ENCODE measurements around the gene GCN1.

The GCN1 gene

DNA sequence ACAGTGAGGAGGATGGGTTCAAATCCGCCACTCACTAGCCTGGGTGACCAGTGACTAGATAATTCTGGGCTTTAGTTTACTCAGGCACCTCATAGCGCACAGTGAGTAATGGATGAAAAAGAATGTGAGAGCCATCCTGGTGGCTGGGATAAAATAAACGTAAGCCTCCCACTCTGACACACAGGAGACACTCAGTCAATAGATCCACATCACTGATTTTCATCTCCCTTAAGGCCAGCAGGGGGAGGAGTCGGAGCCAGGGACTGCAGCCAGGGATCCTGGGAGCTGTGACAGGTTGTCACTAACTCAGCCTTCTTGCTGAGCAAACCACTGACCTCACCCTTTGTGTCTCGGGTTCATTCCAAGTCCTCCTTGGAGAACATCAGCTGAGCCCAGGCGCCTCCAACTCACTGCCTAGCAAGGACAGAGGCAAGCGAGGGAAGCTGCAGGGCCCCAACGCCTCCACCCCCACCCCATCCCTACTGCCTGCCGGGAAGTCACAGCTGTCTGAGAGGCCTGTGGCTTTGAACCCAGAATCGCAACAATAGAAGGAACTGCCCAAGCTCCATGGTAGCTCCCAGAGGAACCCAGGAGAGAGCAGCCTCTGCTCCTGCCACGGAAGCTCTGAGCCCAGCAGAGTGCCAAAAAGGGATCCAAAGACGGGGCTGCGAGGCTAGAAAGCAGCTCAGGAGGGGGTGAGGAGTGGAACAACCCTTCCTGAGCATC lies 40.3 kb upstream of the GCN1 start:
- Mint-ChIP-seq H3K36me3 (no peaks in the 10 kb centered on the region), H3K27ac (no peak overlapping the region), H3K4me3 (no peak overlapping the region), H3K4me1 (peaks cover 20% of the 10 kb centered on the region), H3K9me3 (no peaks in the 10 kb centered on the region), H3K27me3 (peaks cover 81% of the 10 kb centered on the region)
- no peak for ATAC-seq

DNA sequence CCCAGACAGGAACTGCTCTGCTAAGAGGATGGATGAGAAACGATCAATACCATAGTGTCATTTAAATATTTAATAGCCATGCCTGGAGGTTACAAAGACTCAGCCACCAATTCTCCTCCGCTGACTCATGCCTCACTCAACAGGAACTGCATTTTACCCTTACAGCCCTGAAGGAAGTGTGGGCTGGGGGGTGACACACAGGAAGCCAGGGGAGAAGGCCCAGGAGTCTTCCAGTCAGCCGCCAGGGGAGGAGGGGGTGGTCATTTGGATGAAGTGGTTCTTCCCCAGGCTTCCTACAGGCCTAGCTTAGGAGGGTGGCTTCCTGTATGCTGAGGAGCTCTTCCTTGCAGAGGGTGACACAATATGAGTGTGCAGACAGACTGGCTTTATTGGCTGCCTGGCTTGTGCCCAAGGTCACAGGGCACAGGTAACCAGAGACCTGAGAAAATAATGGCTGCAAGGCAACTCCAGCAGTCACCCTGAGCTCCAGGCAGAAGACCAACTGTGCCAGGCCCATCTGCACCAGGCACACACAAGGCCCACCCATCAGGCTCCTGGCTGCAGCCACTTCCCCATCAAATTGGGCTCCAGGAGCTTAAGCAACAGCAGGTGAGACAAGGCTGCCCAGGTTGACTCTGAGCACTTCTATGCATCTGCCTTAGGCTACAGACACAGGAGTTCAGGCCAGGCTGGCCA lies 36.9 kb upstream of the GCN1 start:
- H3K4me1 Mint-ChIP-seq: peaks cover 34% of the 10 kb centered on the region

DNA sequence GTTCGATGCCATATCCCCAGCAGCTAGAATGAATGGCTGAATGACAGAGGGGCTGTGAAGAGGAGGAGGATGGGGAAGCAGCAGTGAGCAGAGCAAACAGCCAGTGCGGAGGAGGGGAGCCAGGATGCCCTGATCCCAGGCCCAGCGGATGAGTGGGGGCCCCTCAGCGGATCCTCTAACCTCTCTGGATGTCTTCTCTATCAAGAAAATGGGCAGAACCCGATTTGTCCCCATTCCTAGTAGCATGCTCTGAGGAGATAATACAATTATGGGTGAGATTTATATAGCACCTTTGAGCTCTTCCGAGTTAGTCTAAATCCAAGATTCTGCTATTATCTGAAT lies 36.4 kb upstream of the GCN1 start:
- H3K9me3 Mint-ChIP-seq: no peaks in the 10 kb centered on the region
- ATAC-seq: no peak
- no peak overlapping the region for H3K27ac Mint-ChIP-seq
- H3K27me3 Mint-ChIP-seq: peaks cover 52% of the 10 kb centered on the region
- H3K4me3 Mint-ChIP-seq: no peak overlapping the region
- H3K36me3 Mint-ChIP-seq: no peaks in the 10 kb centered on the region
- peaks cover 37% of the 10 kb centered on the region for H3K4me1 Mint-ChIP-seq

More for the DNA sequence above, 36.9 kb upstream of the GCN1 start:
- H3K4me3 Mint-ChIP-seq: no peak overlapping the region
- H3K27ac Mint-ChIP-seq: no peak overlapping the region
- no peak for ATAC-seq
- H3K27me3 Mint-ChIP-seq: peaks cover 57% of the 10 kb centered on the region
- no peaks in the 10 kb centered on the region for H3K36me3 Mint-ChIP-seq
- H3K9me3 Mint-ChIP-seq: no peaks in the 10 kb centered on the region

DNA sequence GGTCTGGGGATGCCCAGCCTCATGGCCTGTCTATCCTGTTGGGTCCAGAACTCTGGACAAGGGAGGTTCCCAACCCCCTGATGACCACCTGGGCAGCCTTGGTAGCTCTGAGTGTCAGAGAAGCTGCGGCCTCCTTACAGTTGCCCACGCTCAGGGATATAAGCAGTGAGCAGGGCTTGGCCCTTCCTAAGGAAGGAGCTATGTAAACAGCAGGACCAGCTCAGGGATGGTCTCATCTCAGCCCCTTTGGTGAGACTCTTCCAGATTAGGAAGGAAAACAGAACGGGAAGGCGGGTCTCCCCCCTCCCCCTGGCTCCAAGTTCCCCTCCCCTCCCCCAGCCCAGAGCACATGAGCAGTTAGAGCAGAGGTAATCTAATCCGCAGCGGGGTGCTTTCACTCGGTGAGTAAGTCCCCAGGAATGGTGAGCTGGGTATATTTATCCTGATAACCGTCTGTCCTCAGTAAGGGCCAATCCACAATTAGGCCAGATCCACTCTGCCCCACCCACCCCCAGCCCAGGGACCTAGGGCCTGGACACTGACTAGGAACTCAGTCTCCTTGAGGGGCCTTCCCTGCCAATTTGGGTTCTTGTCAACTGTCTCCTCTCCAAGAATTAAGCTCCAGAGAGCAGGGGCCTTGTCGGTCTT lies 35.9 kb upstream of the GCN1 start:
- H3K36me3 Mint-ChIP-seq: no peaks in the 10 kb centered on the region
- H3K27me3 Mint-ChIP-seq: peaks cover 47% of the 10 kb centered on the region
- ATAC-seq: no peak
- no peak overlapping the region for H3K27ac Mint-ChIP-seq
- no peak overlapping the region for H3K4me3 Mint-ChIP-seq
- H3K9me3 Mint-ChIP-seq: no peaks in the 10 kb centered on the region
- H3K4me1 Mint-ChIP-seq: peaks cover 38% of the 10 kb centered on the region

DNA sequence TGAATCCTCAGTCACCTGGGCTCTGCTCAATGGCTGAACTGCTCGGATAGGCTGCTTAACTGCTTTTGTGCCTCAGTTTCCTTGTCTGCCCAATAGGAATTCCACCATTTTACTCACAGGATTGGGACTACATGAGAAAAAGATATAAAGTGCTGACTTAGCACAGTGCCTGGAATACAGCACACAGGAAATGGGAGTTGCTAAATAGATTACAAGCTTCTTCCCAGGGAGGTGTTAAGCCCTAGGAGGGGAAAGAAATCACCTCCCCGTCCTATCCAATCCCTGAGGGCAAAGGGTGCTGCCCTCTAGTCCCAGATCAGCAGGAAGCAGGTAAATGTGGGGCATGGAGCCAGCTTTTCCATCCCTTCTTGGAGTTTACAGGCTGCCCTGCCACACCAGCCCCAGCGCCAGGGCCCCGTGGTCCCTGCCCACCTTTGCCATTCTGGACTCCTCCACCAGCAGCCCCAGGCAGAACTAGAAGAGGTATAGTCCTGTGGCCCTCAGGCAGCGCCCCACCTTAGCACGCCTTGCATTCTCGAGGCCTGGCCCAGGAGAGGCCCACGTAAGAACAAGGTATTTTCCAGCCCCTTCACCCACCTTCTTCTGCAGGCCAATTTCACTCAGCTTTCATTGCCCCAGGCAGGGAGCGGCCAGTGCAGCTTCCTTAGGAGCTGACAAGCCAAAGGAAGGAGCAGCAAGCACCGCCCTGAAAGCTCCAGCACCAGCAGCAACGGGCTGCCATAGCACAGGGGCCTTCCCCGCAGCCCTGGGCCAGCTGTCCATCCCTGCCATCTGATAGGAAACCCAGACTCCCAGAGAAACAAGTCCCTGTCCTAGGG lies 35.2 kb upstream of the GCN1 start:
- H3K27ac Mint-ChIP-seq: no peak overlapping the region
- peaks cover 40% of the 10 kb centered on the region for H3K27me3 Mint-ChIP-seq

DNA sequence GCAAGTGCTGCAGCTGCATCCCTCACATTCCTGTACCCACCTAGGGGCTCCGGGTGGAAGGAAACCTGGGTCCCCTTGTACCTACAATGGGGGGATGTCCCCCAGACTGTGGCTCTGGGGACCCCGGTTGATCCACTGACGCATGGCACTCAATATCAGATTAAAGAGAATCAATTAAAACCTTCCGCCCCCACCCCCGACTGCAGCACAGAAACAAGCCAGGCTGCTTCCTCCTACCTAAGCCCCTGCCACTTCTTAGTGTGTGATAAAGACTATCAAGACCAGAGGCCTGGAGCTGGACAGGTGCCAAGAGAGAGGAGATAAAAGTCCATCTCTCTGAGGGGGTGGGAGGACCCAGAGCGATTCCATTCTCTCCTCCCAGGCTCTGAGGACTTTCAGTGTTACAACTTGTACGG lies 34.6 kb upstream of the GCN1 start:
- Mint-ChIP-seq H3K4me3 (no peak overlapping the region), H3K9me3 (no peaks in the 10 kb centered on the region), H3K36me3 (no peaks in the 10 kb centered on the region), H3K27me3 (peaks cover 34% of the 10 kb centered on the region), H3K4me1 (peaks cover 48% of the 10 kb centered on the region), H3K27ac (no peak overlapping the region)
- no peak for ATAC-seq

More for the DNA sequence above, 35.2 kb upstream of the GCN1 start:
- Mint-ChIP-seq H3K4me3 (no peak overlapping the region), H3K4me1 (peaks cover 43% of the 10 kb centered on the region), H3K9me3 (no peaks in the 10 kb centered on the region), H3K36me3 (no peaks in the 10 kb centered on the region)
- ATAC-seq: no peak

DNA sequence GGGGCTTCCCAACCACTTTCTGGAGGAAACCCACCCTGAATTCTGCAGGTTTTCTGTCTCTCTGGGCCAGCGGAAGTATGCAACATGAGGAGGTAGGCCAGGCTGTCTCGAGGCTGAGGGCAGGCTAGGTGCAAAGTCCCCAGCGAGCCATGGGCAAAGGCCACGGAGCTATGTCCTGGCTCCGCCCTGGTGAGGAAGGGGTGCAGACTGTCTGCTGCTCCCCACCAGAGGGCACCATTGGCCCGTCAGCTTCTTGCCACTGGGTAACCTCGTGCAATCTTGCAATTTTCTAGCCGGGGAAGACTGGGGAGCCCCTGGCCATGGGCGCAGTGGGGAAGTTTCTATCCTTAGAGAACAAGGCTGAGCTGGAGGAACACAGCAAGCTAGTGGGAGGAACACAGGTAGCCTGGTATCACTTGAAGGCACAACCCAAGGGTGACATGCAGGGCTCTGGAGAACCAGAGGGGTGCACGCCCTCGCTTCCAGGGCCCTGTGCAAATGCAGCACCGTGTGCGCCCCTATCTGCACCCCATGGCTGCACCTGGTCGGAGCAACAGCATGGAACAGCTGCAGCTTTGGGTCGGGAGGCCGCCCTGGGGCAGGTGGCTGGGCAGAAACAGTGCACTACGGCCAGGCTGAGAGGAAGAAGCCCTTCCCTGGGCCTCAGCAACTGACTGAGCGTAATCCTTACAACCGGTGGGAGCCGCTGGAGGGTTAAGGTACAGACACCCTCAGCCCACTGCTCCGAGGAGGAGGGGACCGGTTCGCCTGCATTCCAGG lies 34.0 kb upstream of the GCN1 start:
- H3K4me1 Mint-ChIP-seq: peaks cover 48% of the 10 kb centered on the region

DNA sequence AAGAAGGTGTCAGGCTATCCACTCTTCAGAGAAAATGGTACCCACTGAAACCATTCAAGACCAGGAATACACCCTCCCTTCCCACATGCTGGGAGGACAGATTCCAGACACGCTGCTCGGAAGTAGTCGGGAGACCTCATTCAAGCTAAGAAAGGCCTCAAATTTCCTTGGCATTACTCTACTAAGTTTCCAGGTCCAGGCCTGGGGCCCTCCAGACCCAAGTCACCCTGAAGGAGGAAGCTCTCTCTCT lies 33.5 kb upstream of the GCN1 start:
- H3K9me3 Mint-ChIP-seq: no peaks in the 10 kb centered on the region
- ATAC-seq: no peak
- H3K4me3 Mint-ChIP-seq: no peak overlapping the region
- H3K27ac Mint-ChIP-seq: no peak overlapping the region
- peaks cover 45% of the 10 kb centered on the region for H3K4me1 Mint-ChIP-seq
- peaks cover 32% of the 10 kb centered on the region for H3K27me3 Mint-ChIP-seq
- H3K36me3 Mint-ChIP-seq: no peaks in the 10 kb centered on the region

More for the DNA sequence above, 34.0 kb upstream of the GCN1 start:
- H3K9me3 Mint-ChIP-seq: no peaks in the 10 kb centered on the region
- H3K4me3 Mint-ChIP-seq: no peak overlapping the region
- H3K36me3 Mint-ChIP-seq: no peaks in the 10 kb centered on the region
- peak; percentile 94 for ATAC-seq
- peaks cover 32% of the 10 kb centered on the region for H3K27me3 Mint-ChIP-seq
- no peak overlapping the region for H3K27ac Mint-ChIP-seq

DNA sequence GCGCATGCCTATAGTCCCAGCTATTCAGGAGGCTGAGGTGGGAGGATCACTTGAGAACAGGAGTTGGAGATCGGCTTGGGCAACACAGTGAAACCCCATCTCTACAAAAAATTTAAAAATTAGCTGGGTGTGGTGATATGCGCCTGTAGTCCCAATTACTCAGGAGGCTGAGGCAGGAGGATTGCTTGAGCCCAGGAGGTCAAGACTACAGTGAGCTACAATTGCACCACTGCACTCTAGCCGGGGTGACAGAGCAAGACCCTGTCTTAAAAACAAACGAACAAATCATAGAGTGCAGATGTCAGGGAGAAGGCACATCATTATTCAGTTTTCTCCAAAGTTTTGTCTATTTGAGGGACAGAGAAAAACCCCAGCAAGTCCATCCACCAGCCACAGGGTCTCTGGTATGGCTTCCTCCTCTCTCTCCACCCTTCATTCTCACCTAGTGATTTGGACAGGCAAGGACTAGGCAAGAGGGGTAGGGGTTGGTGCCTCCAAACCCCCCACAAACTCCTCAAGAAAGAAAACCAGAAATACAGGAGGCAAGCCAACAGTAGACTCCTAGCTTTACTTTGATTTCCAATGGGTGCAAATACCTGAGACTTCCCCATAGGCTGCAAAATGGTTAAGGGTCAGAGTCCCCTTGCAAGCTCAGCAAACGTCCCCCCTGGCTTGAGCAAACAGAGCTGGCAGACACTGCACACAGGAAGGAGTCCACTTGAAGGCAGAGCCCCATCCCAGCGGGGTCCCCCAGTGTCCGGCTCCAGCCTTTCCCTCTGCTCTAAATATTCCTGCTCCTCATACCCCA lies 32.9 kb upstream of the GCN1 start:
- no peaks in the 10 kb centered on the region for H3K9me3 Mint-ChIP-seq
- H3K27ac Mint-ChIP-seq: no peak overlapping the region
- H3K36me3 Mint-ChIP-seq: no peaks in the 10 kb centered on the region
- H3K4me1 Mint-ChIP-seq: peaks cover 40% of the 10 kb centered on the region
- peaks cover 32% of the 10 kb centered on the region for H3K27me3 Mint-ChIP-seq
- no peak for ATAC-seq
- no peak overlapping the region for H3K4me3 Mint-ChIP-seq

DNA sequence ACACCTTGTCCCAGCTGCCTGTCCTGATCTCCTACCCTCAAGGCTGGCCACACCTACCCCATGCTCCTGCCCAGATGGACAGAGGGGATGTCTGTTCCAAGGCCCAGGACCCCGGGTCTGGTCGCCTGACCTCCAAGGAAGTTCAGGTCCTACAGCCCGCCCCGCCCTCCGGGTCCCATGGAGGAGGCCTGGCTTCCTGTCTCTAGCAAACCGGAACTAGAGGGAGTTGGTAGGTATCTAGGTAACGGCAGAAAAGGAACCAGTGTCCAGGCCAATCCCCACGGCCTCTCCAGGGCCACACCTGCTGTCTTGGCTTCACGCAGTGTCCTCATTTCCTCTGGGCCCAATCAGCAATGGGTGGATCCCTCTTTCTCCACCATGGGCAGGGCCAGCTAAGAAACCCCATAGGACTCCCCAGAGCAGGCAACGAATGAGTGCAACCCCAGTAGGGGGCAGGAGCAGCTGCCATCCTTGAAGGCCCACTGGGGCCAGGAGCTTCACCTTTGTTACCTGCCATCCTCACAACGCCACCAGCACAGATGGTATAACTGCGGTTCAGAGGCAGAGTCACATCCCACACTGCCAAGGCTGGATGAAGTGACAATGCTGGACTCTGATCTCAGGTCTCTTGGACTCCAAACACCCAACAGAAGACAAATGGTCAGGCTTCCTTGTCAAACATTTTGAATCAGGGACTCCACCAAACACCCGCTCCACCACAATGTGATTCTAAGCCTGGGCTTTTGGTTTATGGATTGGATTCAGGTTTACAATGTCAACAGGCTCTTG lies 31.5 kb upstream of the GCN1 start:
- peaks cover 34% of the 10 kb centered on the region for H3K4me1 Mint-ChIP-seq
- ATAC-seq: no peak
- H3K9me3 Mint-ChIP-seq: no peaks in the 10 kb centered on the region
- peak overlapping the region; percentile 70 for H3K4me3 Mint-ChIP-seq
- no peaks in the 10 kb centered on the region for H3K36me3 Mint-ChIP-seq
- peak overlapping the region; percentile 54 for H3K27ac Mint-ChIP-seq
- H3K27me3 Mint-ChIP-seq: peaks cover 22% of the 10 kb centered on the region

DNA sequence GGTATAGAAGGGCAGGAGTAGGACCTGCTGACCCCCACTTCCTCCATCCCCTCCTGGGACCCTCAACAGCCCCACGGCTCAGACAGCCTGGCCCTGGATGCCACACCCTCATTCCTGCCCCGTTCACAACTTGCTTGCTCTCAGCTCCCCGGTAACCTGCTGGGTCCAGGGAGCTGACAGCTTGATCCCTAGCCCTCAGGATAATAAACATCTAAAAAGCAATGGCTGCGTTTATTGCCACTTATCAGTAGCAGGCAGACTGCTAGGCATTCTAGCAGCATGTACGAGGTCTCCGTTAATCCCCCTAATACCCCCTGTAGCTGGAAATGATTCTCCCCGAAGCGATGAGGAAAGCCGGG lies 30.7 kb upstream of the GCN1 start:
- ATAC-seq: no peak
- Mint-ChIP-seq H3K27ac (peak overlapping the region; percentile 54), H3K4me1 (peaks cover 34% of the 10 kb centered on the region), H3K9me3 (no peaks in the 10 kb centered on the region), H3K27me3 (peaks cover 28% of the 10 kb centered on the region), H3K4me3 (peak overlapping the region; percentile 53), H3K36me3 (no peaks in the 10 kb centered on the region)

DNA sequence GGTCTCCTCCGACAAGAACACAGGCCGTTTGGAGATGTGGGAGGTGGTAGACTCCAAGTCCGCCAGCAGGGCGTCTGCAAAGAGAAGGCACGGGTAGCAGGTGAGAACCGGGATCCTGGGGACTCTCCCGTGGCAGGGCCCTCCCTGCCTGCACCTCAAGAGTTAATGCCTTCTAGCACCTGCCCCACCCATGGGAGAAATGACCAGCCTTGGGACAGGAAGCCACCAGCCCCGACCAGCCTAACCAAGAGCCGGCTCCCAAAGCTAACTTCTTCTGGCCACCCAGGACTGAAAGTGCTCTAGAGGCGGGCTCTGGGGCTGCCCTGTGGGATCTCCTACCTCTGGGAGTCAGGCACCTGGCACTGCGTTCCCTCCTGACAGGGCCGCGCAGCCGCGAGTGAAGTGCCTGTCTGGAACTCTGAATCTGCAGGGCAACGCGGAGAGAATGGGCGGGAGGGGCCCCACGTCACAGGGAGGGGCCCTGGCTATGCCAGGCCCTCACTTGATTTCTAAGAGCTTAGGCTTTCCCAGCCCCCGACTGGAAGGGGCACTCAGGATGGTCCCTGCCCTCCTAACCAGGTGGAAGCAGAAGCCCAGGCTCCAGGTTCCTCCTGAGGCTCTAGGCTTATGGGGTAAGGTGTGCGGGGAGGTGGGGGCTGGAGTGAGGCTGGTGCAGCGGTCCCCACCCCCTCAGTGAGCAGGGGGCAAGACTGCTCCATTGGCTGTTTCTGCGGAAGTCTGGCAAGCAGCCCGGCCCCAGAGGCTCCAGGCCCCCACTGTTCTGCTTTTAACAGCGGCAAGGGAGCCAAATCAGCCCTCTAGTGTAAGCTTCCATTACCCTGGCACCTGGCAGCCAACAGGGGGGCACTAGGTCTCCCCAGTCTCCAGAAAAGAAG lies 30.0 kb upstream of the GCN1 start:
- H3K4me3 Mint-ChIP-seq: peak overlapping the region; percentile 53
- peaks cover 34% of the 10 kb centered on the region for H3K27me3 Mint-ChIP-seq
- no peaks in the 10 kb centered on the region for H3K36me3 Mint-ChIP-seq
- H3K27ac Mint-ChIP-seq: no peak overlapping the region
- peaks cover 34% of the 10 kb centered on the region for H3K4me1 Mint-ChIP-seq
- no peak for ATAC-seq
- H3K9me3 Mint-ChIP-seq: no peaks in the 10 kb centered on the region

All from stimulated activated memory B cell treated with anti-CD40 and anti-IgM and Interleukin-4, amounts not matched to agents 10 μg/mL and 1 μg/mL and 100 μg/mL, for 72 hours (primary cell).